Ishikawa (cell line): ENCODE data around the gene RELCH.

Experiments
- CEBPB ChIP-seq: IDR thresholded peaks from 2 replicates; pipeline ENCODE4 v1.6.1; 2012
- CREB1 ChIP-seq: IDR thresholded peaks from 2 replicates; pipeline ENCODE4 v1.6.1; 2012; ENCODE audit warnings: low read depth
- EGR1 ChIP-seq: IDR thresholded peaks from 2 replicates; pipeline ENCODE4 v1.6.1; 2012
- EP300 ChIP-seq: IDR thresholded peaks from 2 replicates; pipeline ENCODE4 v1.6.1; 2012; ENCODE audit warnings: borderline replicate concordance
- FOXM1 ChIP-seq: IDR thresholded peaks from 2 replicates; pipeline ENCODE4 v1.6.1; 2012; ENCODE audit warnings: low read depth, borderline replicate concordance
- MAX ChIP-seq: IDR thresholded peaks from 2 replicates; pipeline ENCODE4 v1.6.1; 2012
- NFIC ChIP-seq: IDR thresholded peaks from 2 replicates; pipeline ENCODE4 v1.6.1; 2012
- RAD21 ChIP-seq: IDR thresholded peaks from 2 replicates; pipeline ENCODE4 v1.6.1; 2012; ENCODE audit warnings: low read depth
- TAF1 ChIP-seq: IDR thresholded peaks from 2 replicates; pipeline ENCODE4 v1.6.1; 2012; ENCODE audit warnings: low read depth, mild to moderate bottlenecking
- TCF12 ChIP-seq: IDR thresholded peaks from 2 replicates; pipeline ENCODE4 v1.6.1; 2012; ENCODE audit warnings: low read depth
- TEAD4 ChIP-seq: IDR thresholded peaks from 2 replicates; pipeline ENCODE4 v1.6.1; 2012
- YY1 ChIP-seq: IDR thresholded peaks from 2 replicates; pipeline ENCODE4 v1.6.1; 2012; ENCODE audit warnings: low read depth
- ZBTB7A ChIP-seq: IDR thresholded peaks from 2 replicates; pipeline ENCODE4 v1.6.1; 2012; ENCODE audit warnings: low read depth
- TF ChIP-seq, protein P1 (sequence below): IDR thresholded peaks from 2 replicates; pipeline ENCODE4 v1.6.1; 2012; ENCODE audit warnings: low read depth, mild to moderate bottlenecking
- TF ChIP-seq, protein P2 (sequence below): IDR thresholded peaks from 2 replicates; pipeline ENCODE4 v1.6.1; 2012

Gene RELCH

GRCh38 chr18:62189208-62189607 is 2.2 kb downstream of the RELCH start:
- TF ChIP-seq TEAD4, result no peak
- no peak for TF ChIP-seq EP300
- TF ChIP-seq TAF1, result no peak
- no peak for TF ChIP-seq MAX
- no peak for TF ChIP-seq FOXM1
- no peak for TF ChIP-seq TCF12
- TF ChIP-seq YY1, result no peak
- no peak for TF ChIP-seq CREB1
- no peak for TF ChIP-seq NFIC
- TF ChIP-seq EGR1, result no peak
- TF ChIP-seq, protein P1, sequence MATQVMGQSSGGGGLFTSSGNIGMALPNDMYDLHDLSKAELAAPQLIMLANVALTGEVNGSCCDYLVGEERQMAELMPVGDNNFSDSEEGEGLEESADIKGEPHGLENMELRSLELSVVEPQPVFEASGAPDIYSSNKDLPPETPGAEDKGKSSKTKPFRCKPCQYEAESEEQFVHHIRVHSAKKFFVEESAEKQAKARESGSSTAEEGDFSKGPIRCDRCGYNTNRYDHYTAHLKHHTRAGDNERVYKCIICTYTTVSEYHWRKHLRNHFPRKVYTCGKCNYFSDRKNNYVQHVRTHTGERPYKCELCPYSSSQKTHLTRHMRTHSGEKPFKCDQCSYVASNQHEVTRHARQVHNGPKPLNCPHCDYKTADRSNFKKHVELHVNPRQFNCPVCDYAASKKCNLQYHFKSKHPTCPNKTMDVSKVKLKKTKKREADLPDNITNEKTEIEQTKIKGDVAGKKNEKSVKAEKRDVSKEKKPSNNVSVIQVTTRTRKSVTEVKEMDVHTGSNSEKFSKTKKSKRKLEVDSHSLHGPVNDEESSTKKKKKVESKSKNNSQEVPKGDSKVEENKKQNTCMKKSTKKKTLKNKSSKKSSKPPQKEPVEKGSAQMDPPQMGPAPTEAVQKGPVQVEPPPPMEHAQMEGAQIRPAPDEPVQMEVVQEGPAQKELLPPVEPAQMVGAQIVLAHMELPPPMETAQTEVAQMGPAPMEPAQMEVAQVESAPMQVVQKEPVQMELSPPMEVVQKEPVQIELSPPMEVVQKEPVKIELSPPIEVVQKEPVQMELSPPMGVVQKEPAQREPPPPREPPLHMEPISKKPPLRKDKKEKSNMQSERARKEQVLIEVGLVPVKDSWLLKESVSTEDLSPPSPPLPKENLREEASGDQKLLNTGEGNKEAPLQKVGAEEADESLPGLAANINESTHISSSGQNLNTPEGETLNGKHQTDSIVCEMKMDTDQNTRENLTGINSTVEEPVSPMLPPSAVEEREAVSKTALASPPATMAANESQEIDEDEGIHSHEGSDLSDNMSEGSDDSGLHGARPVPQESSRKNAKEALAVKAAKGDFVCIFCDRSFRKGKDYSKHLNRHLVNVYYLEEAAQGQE, result no peak
- TF ChIP-seq, protein P2, sequence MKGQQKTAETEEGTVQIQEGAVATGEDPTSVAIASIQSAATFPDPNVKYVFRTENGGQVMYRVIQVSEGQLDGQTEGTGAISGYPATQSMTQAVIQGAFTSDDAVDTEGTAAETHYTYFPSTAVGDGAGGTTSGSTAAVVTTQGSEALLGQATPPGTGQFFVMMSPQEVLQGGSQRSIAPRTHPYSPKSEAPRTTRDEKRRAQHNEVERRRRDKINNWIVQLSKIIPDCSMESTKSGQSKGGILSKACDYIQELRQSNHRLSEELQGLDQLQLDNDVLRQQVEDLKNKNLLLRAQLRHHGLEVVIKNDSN, result no peak
- TF ChIP-seq CEBPB, result no peak
- TF ChIP-seq RAD21, result no peak
- TF ChIP-seq ZBTB7A, result no peak

DNA sequence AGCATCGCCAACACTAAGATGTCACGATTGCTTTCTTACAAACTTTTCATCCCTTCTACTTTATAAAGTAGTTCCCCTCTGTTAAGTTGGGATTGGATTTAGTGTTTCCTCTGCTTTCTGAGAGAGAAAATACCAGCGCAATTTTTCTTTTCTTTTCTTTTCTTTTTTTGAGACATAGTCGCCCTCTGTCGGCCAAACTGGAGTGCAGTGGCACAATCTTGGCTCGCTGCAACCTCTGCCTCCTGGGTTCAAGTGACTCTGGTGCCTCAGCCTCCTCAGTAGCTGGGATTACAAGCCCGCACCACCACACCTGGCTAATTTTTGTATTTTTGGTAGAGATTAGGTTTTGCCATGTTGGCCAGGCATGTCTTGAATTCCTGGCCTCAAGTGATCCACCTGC is 9.0 kb downstream of the RELCH start:
- TF ChIP-seq RAD21 (no peak), YY1 (no peak), CEBPB (no peak), EGR1 (no peak), TEAD4 (no peak), ZBTB7A (no peak), CREB1 (no peak), TAF1 (no peak), TCF12 (no peak), FOXM1 (no peak), NFIC (no peak), EP300 (no peak), MAX (no peak)
- TF ChIP-seq, protein P1, result no peak
- TF ChIP-seq, protein P2, result no peak

GRCh38 chr18:62196980-62197379 is 9.9 kb downstream of the RELCH start:
- TF ChIP-seq CEBPB, result no peak
- no peak for TF ChIP-seq YY1
- no peak for TF ChIP-seq FOXM1
- TF ChIP-seq NFIC, result no peak
- no peak for TF ChIP-seq TAF1
- TF ChIP-seq RAD21, result no peak
- no peak for TF ChIP-seq MAX
- no peak for TF ChIP-seq EGR1
- no peak for TF ChIP-seq CREB1
- TF ChIP-seq TCF12, result no peak
- no peak for TF ChIP-seq ZBTB7A
- TF ChIP-seq EP300, result no peak
- TF ChIP-seq, protein P1, result no peak
- TF ChIP-seq, protein P2, result no peak
- no peak for TF ChIP-seq TEAD4

DNA sequence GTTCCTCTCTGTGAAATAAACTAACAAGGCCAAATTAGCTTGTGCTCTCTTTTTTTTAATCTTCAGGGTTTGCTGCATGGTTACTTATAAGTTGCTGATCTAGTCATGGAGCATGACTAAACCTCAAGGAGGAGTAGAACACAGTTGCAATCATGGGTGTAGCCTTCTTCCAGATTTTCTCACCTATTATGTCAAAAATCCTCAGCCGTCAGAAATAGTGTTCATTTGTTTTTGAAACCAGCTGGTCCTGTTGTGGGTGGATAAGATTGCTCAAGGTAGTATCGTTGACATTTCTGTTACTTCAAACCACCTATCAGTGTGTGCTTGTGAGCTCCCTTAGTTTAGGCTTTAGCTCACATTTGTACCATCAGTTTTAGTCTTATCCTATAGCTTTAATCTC is 11.2 kb downstream of the RELCH start:
- no peak for TF ChIP-seq RAD21
- TF ChIP-seq, protein P2, result no peak
- TF ChIP-seq NFIC, result no peak
- no peak for TF ChIP-seq YY1
- TF ChIP-seq TAF1, result no peak
- TF ChIP-seq CEBPB, result no peak
- no peak for TF ChIP-seq CREB1
- no peak for TF ChIP-seq FOXM1
- no peak for TF ChIP-seq TEAD4
- TF ChIP-seq EP300, result no peak
- TF ChIP-seq, protein P1, result no peak
- TF ChIP-seq EGR1, result no peak
- TF ChIP-seq TCF12, result no peak
- TF ChIP-seq ZBTB7A, result no peak
- no peak for TF ChIP-seq MAX
